HepG2 (cell line): ENCODE results near the gene ERO1A. TPM values are rescaled to one million over a fixed set of nuclear protein-coding genes. Genes with fewer than 3 reads are reported as not detected.
A peak's percentile ranks its signal among the peaks of the same experiment; 100 is the strongest.

Experiments
- ATAC-seq: fragments of 200-7000 bp; cut with Tn5 transposase; 3 replicates; pipeline ENCODE4 v1.9.1; 2020; ENCODE audit warnings: mild to moderate bottlenecking, moderate library complexity
- BruUV-seq: library from RNA; stranded (reverse); fragments of 400-500 nt; replicated peaks from 2 replicates; lab custom pipeline; 2021; lab: Mats Ljungman, UMichigan
- CTCF ChIA-PET: fragments of 300-600 bp; formaldehyde crosslinking; extraction: SDS; loops from one replicate; lab custom pipeline; 2021; ENCODE audit warnings: low total read pairs, inconsistent platforms, low intra/inter-chr PET ratio; lab: Yijun Ruan, JAX
- POLR2A ChIA-PET: fragments of 350-600 bp; sonication (Branson Sonifier 250); formaldehyde crosslinking; loops from one replicate; lab custom pipeline; 2020; ENCODE audit warnings: antibody characterized with exemption, inconsistent platforms; lab: Yijun Ruan, JAX
- DNase-seq: peaks from one replicate; pipeline ENCODE4 v3.0.0-alpha.2; 2015; ENCODE audit warnings: low spot score
- FAIRE-seq: peaks from 3 replicates; lab custom pipeline; 2011; peaks lifted over from hg19 to GRCh38; lab: Jason Lieb, UNC
- H2AFZ ChIP-seq: one replicate; pipeline ENCODE4 v1.6.1; 2011; ENCODE audit warnings: low read length, inconsistent platforms
- H3K27ac ChIP-seq: fragments of 300-600 bp; 3 replicates; pipeline ENCODE4 v1.8.0; 2011; ENCODE audit warnings: mixed run types, mild to moderate bottlenecking, mixed read lengths, low read length, inconsistent platforms; ENCODE audit not compliant: insufficient read depth; ENCODE audit errors: extremely low read length
- H3K27me3 ChIP-seq, 2 experiments: fragments of 200-600 bp in 1 of 2; 2 replicates in 1 of 2; 3 replicates in 1 of 2; pipeline versions ENCODE4 v1.6.0 to v1.8.0; 2011; ENCODE audit warnings: low read length in 2 of 2, mild to moderate bottlenecking in 2 of 2, moderate library complexity in 2 of 2, inconsistent platforms in 1 of 2; ENCODE audit not compliant: insufficient read depth in 2 of 2, control insufficient read depth in 1 of 2
- H3K36me3 ChIP-seq, 2 experiments: fragments of 200-600 bp in 1 of 2; replicated peaks in 1 of 2; 2 replicates in 1 of 2; 3 replicates in 1 of 2; pipeline versions ENCODE4 v1.5.1 to v1.8.0; 2011; ENCODE audit warnings: low read length in 2 of 2, inconsistent platforms in 1 of 2; ENCODE audit not compliant: insufficient read depth in 2 of 2, control insufficient read depth in 1 of 2
- H3K4me1 ChIP-seq: 2 replicates; pipeline ENCODE4 v1.5.1; 2012; ENCODE audit warnings: low read length, inconsistent platforms; ENCODE audit not compliant: insufficient read depth
- H3K4me2 ChIP-seq: 2 replicates; pipeline ENCODE4 v1.6.0; 2011; ENCODE audit warnings: low read depth, low read length, inconsistent platforms
- H3K4me3 ChIP-seq, 3 experiments: fragments of 200-600 bp in 1 of 3; sonication (generic), shearing (Covaris generic) in 1 of 3; replicated peaks in 1 of 3; 2 replicates each; pipeline ENCODE4 v1.5.1; 2011 to 2016; ENCODE audit warnings: low read length in 3 of 3, inconsistent platforms in 2 of 3, low read depth in 2 of 3, mild to moderate bottlenecking in 2 of 3, control low read depth in 1 of 3, mixed read lengths in 1 of 3; ENCODE audit not compliant: insufficient read depth in 1 of 3
- H3K79me2 ChIP-seq: one replicate; pipeline ENCODE4 v1.6.1; 2011; ENCODE audit warnings: low read length, inconsistent platforms; ENCODE audit not compliant: insufficient read depth
- H3K9ac ChIP-seq: 2 replicates; pipeline ENCODE4 v1.6.0; 2011; ENCODE audit warnings: mild to moderate bottlenecking, low read depth, low read length, inconsistent platforms; ENCODE audit not compliant: insufficient read depth
- H3K9me3 ChIP-seq: 2 replicates; pipeline ENCODE4 v1.5.1; 2012; ENCODE audit warnings: mild to moderate bottlenecking, low read length
- H4K20me1 ChIP-seq: 2 replicates; pipeline ENCODE4 v1.6.0; 2011; ENCODE audit warnings: inconsistent platforms, mild to moderate bottlenecking, low read length, moderate library complexity; ENCODE audit not compliant: insufficient read depth
- IKZF1 ChIP-seq: fragments of 450-650 bp; IDR thresholded peaks from 2 replicates; pipeline ENCODE4 v1.7.1; 2016
- KLF16 ChIP-seq, 2 experiments: sonication (generic) in 1 of 2; formaldehyde crosslinking in 1 of 2; IDR thresholded peaks; 2 replicates each; pipeline versions ENCODE4 v1.6.1 to v1.8.0; 2016 to 2023; ENCODE audit warnings: missing genetic modification reagents in 2 of 2, missing compliant biosample characterization in 1 of 2
- NFKB2 ChIP-seq: sonication (generic); formaldehyde crosslinking; IDR thresholded peaks from 2 replicates; pipeline ENCODE4 v1.4.0; 2020; ENCODE audit warnings: missing genetic modification reagents, borderline replicate concordance
- NR2F1 ChIP-seq, 2 experiments: fragments of 450-650 bp in 1 of 2; formaldehyde crosslinking in 1 of 2; IDR thresholded peaks; 2 replicates each; pipeline versions ENCODE4 v1.5.0 to v1.6.1; 2016 to 2020; ENCODE audit warnings: mild to moderate bottlenecking in 1 of 2, missing compliant biosample characterization in 1 of 2, missing genetic modification reagents in 1 of 2, moderate library complexity in 1 of 2
- SCMH1 ChIP-seq: sonication (generic); formaldehyde crosslinking; IDR thresholded peaks from 2 replicates; pipeline ENCODE4 v1.9.0; 2021; ENCODE audit warnings: missing genetic modification reagents, mild to moderate bottlenecking, borderline replicate concordance
- SMC3 ChIP-seq: IDR thresholded peaks from 2 replicates; pipeline ENCODE4 v1.6.1; 2011; ENCODE audit warnings: low read length, improper control_type of control experiment
- STAG1 ChIP-seq: sonication (generic); formaldehyde crosslinking; IDR thresholded peaks from 2 replicates; pipeline ENCODE4 v1.4.0; 2020; ENCODE audit warnings: missing genetic modification reagents
- TBL1XR1 ChIP-seq: fragments of 150-350 bp; IDR thresholded peaks from 2 replicates; pipeline ENCODE4 v1.6.1; 2014; ENCODE audit warnings: borderline replicate concordance, low read length; ENCODE audit not compliant: partially characterized antibody
- YEATS2 ChIP-seq: sonication (generic); formaldehyde crosslinking; IDR thresholded peaks from 2 replicates; pipeline ENCODE4 v1.4.0; 2020; ENCODE audit warnings: missing genetic modification reagents, borderline replicate concordance
- ZNF768 ChIP-seq: sonication (generic); formaldehyde crosslinking; IDR thresholded peaks from 2 replicates; pipeline ENCODE4 v1.4.0; 2020; ENCODE audit warnings: missing genetic modification reagents
- ZNF878 ChIP-seq: sonication (generic); formaldehyde crosslinking; IDR thresholded peaks from 2 replicates; pipeline ENCODE4 v1.8.1; 2023; ENCODE audit warnings: mild to moderate bottlenecking, missing genetic modification reagents, moderate library complexity
- WGBS: methylation state at CpG from one replicate; pipeline ENCODE4 v1.1.6; 2017; ENCODE audit warnings: low lambda C conversion rate; 5-methylcytosine and 5-hydroxymethylcytosine counted together
- in situ Hi-C: cut with HindIII; loops from 2 replicates; pipeline ENCODE4 v1.10.0; 2017; ENCODE audit warnings: low pct_unique_long_range_greater_than_20kb; ENCODE audit not compliant: extremely low pct_ligation_motif_present
- intact Hi-C: fragments of 100-400 bp; cut with micrococcal nuclease; formaldehyde crosslinking; loops from one replicate; pipeline ENCODE4 v1.10.0; 2022; ENCODE audit not compliant: unreplicated experiment
- polyA plus RNA-seq, 8 experiments: library from polyadenylated mRNA; depleted of rRNA in 3 of 8; stranded (reverse) in 7 of 8; unstranded in 1 of 8; fragments of >200 nt; fragmentation: Illumina TruSeq in 4 of 8; extraction: Trizol in 4 of 8; gene quantifications; 2 replicates each; pipeline versions ENCODE4 v1.2.1 to v1.2.3, GENCODE V29; 2011 to 2016; ENCODE audit warnings: low read depth in 4 of 8, missing spikeins in 1 of 8, mixed read lengths in 1 of 8; ENCODE audit not compliant: insufficient read depth in 1 of 8
- total RNA-seq, 5 experiments: library from RNA; depleted of rRNA; stranded (reverse); fragments of >200 nt; fragmentation: Illumina TruSeq; extraction: Trizol; gene quantifications; 2 replicates each; pipeline ENCODE4 v1.2.3, GENCODE V29; 2016; ENCODE audit warnings: low read depth in 1 of 5
- TF ChIP-seq, protein P1 (sequence below): IDR thresholded peaks from 2 replicates; pipeline ENCODE4 v1.6.1; 2012; ENCODE audit warnings: low read depth, low read length, improper control_type of control experiment
- TF ChIP-seq, protein P2 (sequence below): sonication (generic); formaldehyde crosslinking; IDR thresholded peaks from 2 replicates; pipeline ENCODE4 v1.4.0; 2020; ENCODE audit warnings: missing genetic modification reagents
- TF ChIP-seq, protein P3 (sequence below), 2 experiments: fragments of 450-650 bp in 1 of 2; sonication (generic) in 1 of 2; formaldehyde crosslinking; IDR thresholded peaks; 2 replicates each; pipeline versions ENCODE4 v1.5.0 to v1.8.0; 2020 to 2022; ENCODE audit warnings: mild to moderate bottlenecking in 1 of 2, missing genetic modification reagents in 1 of 2
- TF ChIP-seq, protein P4 (sequence below): sonication (generic); formaldehyde crosslinking; IDR thresholded peaks from 2 replicates; pipeline ENCODE4 v1.4.0; 2020; ENCODE audit warnings: low read depth, mild to moderate bottlenecking, missing genetic modification reagents

ERO1A gene
- total and polyA plus RNA-seq, 2 of the 13 experiments (the other 11 are each of a cell fraction or from before 2014, with no cell fraction given), result 60.3 to 137 TPM

DNA sequence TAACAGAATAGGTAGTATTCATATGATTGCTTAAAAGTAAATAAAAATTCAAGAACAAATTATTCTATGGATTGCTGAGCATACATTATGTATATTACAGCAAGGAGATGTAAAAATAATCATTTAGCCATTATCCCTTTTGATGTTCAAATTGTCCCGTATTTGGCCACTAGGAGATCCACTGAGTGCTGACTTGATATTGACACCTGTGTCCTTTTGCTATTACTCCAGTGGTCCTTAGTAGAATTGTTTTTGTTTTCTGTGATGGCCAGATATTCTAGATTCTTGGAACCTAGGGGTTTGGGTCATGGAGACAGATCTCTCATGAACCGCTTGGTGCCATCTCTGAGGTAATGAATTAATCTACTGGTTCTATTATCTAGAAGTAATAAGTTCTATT, 16.8 kb downstream of the ERO1A start:
- in situ Hi-C loops (no loop called here), intact Hi-C loops (no loop called here)
- Histone ChIP-seq H3K4me2 (no peak overlapping the region), H3K9me3 (no peaks in the 10 kb centered on the region), H3K36me3 (peaks cover 18 to 48% of the 10 kb centered on the region in 2 experiments), H3K27me3 (no peaks in the 10 kb centered on the region), H3K79me2 (peaks cover 10% of the 10 kb centered on the region), H3K27ac (no peak overlapping the region), H4K20me1 (0 out of 2 replicates have a peak, but pooled peaks cover 2% of the 10 kb centered on the region), H3K4me3 (no peak overlapping the region), H2AFZ (no peak overlapping the region), H3K4me1 (no peaks in the 10 kb centered on the region), H3K9ac (no peak overlapping the region)
- CTCF ChIA-PET, result no interaction called here
- 84% methylated on average over 2 of the region's 2 CpGs for WGBS
- no peak for FAIRE-seq
- POLR2A ChIA-PET, result no interaction called here
- ATAC-seq, result peak; percentile 70
- peak; percentile 39 for DNase-seq
- no peak for TF ChIP-seq NFKB2
- TF ChIP-seq, protein P1, sequence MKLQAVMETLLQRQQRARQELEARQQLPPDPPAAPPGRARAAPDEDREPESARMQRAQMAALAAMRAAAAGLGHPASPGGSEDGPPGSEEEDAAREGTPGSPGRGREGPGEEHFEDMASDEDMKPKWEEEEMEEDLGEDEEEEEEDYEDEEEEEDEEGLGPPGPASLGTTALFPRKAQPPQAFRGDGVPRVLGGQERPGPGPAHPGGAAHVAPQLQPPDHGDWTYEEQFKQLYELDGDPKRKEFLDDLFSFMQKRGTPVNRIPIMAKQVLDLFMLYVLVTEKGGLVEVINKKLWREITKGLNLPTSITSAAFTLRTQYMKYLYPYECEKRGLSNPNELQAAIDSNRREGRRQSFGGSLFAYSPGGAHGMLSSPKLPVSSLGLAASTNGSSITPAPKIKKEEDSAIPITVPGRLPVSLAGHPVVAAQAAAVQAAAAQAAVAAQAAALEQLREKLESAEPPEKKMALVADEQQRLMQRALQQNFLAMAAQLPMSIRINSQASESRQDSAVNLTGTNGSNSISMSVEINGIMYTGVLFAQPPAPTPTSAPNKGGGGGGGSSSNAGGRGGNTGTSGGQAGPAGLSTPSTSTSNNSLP, result 0 out of 2 replicates have a peak, but pooled peaks have one; percentile 56
- TF ChIP-seq KLF16 (CRISPR knock-in tag; IDR thresholded peaks at IDR 0.05), result no peak
- TF ChIP-seq TBL1XR1, result no peak
- no peak for TF ChIP-seq IKZF1
- TF ChIP-seq, protein P2, sequence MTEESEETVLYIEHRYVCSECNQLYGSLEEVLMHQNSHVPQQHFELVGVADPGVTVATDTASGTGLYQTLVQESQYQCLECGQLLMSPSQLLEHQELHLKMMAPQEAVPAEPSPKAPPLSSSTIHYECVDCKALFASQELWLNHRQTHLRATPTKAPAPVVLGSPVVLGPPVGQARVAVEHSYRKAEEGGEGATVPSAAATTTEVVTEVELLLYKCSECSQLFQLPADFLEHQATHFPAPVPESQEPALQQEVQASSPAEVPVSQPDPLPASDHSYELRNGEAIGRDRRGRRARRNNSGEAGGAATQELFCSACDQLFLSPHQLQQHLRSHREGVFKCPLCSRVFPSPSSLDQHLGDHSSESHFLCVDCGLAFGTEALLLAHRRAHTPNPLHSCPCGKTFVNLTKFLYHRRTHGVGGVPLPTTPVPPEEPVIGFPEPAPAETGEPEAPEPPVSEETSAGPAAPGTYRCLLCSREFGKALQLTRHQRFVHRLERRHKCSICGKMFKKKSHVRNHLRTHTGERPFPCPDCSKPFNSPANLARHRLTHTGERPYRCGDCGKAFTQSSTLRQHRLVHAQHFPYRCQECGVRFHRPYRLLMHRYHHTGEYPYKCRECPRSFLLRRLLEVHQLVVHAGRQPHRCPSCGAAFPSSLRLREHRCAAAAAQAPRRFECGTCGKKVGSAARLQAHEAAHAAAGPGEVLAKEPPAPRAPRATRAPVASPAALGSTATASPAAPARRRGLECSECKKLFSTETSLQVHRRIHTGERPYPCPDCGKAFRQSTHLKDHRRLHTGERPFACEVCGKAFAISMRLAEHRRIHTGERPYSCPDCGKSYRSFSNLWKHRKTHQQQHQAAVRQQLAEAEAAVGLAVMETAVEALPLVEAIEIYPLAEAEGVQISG (CRISPR knock-in tag), result no peak
- TF ChIP-seq, protein P3, sequence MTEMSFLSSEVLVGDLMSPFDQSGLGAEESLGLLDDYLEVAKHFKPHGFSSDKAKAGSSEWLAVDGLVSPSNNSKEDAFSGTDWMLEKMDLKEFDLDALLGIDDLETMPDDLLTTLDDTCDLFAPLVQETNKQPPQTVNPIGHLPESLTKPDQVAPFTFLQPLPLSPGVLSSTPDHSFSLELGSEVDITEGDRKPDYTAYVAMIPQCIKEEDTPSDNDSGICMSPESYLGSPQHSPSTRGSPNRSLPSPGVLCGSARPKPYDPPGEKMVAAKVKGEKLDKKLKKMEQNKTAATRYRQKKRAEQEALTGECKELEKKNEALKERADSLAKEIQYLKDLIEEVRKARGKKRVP (CRISPR knock-in tag; IDR thresholded peaks at IDR 0.05), result no peak
- TF ChIP-seq ZNF878 (CRISPR knock-in tag), result no peak
- no peak for TF ChIP-seq SCMH1 (CRISPR knock-in tag)
- TF ChIP-seq STAG1 (CRISPR knock-in tag), result peak; percentile 46
- TF ChIP-seq, protein P4, sequence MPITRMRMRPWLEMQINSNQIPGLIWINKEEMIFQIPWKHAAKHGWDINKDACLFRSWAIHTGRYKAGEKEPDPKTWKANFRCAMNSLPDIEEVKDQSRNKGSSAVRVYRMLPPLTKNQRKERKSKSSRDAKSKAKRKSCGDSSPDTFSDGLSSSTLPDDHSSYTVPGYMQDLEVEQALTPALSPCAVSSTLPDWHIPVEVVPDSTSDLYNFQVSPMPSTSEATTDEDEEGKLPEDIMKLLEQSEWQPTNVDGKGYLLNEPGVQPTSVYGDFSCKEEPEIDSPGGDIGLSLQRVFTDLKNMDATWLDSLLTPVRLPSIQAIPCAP (CRISPR knock-in tag), result no peak
- no peak for TF ChIP-seq ZNF768
- no peak for TF ChIP-seq NR2F1 (CRISPR knock-in tag; IDR thresholded peaks at IDR 0.05)
- peak; percentile 30; the same call in 1 of the 2 replicates for TF ChIP-seq SMC3
- TF ChIP-seq YEATS2 (CRISPR knock-in tag), result no peak
- no TSS peak for BruUV-seq
